ENCODE data around the gene HOXD4. TPM values are rescaled to one million over a fixed set of nuclear protein-coding genes. Genes with fewer than 3 reads are reported as not detected.

Gene HOXD4
- polyA plus RNA-seq, 1 of the 3 experiments (the other 2 are of a cell fraction), result 1.0 TPM

DNA sequence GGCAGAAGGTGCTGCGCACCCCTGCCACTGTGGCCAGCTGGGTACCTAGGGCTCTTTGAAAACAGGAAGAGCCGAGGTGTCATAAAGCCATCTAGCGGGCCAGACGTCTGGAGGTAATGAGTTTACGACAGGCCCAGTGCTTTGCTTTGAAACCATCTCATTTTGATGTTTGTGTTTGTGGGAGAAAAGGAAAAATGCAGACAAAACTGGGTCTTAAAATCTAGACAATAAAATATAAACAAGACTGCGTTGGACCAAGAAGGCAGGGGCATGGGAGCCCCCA, 25.6 kb upstream of the HOXD4 start:
- POLR2A ChIA-PET, result interaction anchor here (0.6 kb wide), 1 partner anchor 830 kb away, joined by 3 read pairs; no protein-coding TSS in a partner anchor
- H4K20me1 ChIP-seq (ENCODE audit: insufficient read depth), result no peaks in the 10 kb centered on the region
- no peak overlapping the region for H3K27ac ChIP-seq (ENCODE audit: low read depth in 2 of 2, low read length in 1 of 2)
- peaks cover 5% of the 10 kb centered on the region for H3F3A ChIP-seq (replicated peaks; ENCODE audit: insufficient read depth)
- H3K27me3 ChIP-seq (ENCODE audit: insufficient read depth), result no peaks in the 10 kb centered on the region; the same call in 1 of the 2 replicates
- no peaks in the 10 kb centered on the region for H3K36me3 ChIP-seq (replicated peaks in 1 of 2; ENCODE audit: control insufficient read depth in 1 of 2, insufficient read depth in 2 of 2, low read length in 1 of 2)
- no peak overlapping the region for H3K4me2 ChIP-seq
- TF ChIP-seq SIN3A (IDR thresholded peaks at IDR 0.05; ENCODE audit: borderline replicate concordance, low read depth, low read length) (no peak), NFIC (IDR thresholded peaks at IDR 0.05; ENCODE audit: borderline replicate concordance) (no peak)
- DNase-seq, result no peak
- WGBS (ENCODE audit: low lambda C conversion rate), result 94% methylated on average over 6 of the region's 6 CpGs
- H3K4me1 ChIP-seq (ENCODE audit: control insufficient read depth in 1 of 2, insufficient read depth in 2 of 2, low read depth in 1 of 2, low read length in 1 of 2), result peaks cover 4 to 21% of the 10 kb centered on the region in 2 experiments; a peak in 3 of 4 replicates
- no peak overlapping the region for H3K9ac ChIP-seq
- no peak overlapping the region for H2AFZ ChIP-seq (ENCODE audit: low read depth)
- no peaks in the 10 kb centered on the region for H3K9me2 ChIP-seq
- no peaks in the 10 kb centered on the region for H3K9me3 ChIP-seq
- no peak overlapping the region for H3K4me3 ChIP-seq (ENCODE audit: low read depth in 2 of 2, low read length in 1 of 2)
- CTCF ChIA-PET, result interaction anchor here (1.7 to 26.1 kb wide), 10 partner anchors 12 to 1035 kb away, joined by 5 to 1047 read pairs (median 56); partner anchors contain the start of gene HOXD10
- H3K79me2 ChIP-seq (ENCODE audit: insufficient read depth), result no peaks in the 10 kb centered on the region

DNA sequence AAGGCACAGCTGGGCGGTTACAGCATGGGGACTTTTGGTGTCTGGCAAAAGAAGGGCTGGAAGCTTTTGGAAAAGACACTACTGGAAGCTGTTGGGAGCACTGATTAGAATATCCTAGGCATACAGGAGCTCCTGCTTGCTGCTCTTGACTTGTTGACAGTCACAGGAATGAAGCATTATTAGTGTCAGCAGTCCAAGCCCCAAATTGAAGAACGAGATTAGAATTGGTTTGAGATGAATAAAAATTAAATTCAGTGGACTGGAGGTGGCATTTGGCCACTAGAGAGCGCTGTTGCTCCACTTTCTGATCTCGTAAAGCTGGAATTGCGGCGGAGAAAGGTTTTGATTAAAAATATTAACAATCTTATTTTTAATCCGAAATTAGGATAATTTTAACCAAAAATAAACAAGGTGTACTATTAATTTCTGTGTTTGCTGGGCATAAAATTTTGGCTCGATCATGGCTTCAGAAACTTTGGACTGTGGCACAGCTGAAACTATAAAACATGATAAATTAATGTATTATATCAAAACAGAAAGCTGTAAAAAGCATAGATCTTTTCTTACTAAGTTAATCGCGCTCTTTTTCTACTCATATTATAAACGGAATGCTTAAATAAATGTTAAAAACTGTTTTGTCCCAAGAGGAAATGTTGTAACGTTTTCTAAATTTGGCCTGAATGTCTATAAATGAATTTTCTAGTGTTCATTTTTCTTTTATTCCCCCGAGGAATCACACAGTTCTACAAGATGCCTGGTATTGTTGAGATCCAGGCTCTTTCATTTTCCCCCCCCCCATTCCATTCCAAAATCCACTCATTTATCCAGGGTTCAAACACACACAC, 24.2 kb upstream of the HOXD4 start:
- peak overlapping the region; percentile 19 to 25; a peak in 1 of 4 replicates for H3K4me3 ChIP-seq (ENCODE audit: low read depth in 2 of 2, low read length in 1 of 2)
- TF ChIP-seq EZH2phosphoT487 (IDR thresholded peaks at IDR 0.05; ENCODE audit: borderline replicate concordance, low read depth), result no peak
- TF ChIP-seq TCF12 (IDR thresholded peaks at IDR 0.05), result 0 out of 2 replicates have a peak, but pooled peaks have one; percentile 8
- TF ChIP-seq, protein P1, sequence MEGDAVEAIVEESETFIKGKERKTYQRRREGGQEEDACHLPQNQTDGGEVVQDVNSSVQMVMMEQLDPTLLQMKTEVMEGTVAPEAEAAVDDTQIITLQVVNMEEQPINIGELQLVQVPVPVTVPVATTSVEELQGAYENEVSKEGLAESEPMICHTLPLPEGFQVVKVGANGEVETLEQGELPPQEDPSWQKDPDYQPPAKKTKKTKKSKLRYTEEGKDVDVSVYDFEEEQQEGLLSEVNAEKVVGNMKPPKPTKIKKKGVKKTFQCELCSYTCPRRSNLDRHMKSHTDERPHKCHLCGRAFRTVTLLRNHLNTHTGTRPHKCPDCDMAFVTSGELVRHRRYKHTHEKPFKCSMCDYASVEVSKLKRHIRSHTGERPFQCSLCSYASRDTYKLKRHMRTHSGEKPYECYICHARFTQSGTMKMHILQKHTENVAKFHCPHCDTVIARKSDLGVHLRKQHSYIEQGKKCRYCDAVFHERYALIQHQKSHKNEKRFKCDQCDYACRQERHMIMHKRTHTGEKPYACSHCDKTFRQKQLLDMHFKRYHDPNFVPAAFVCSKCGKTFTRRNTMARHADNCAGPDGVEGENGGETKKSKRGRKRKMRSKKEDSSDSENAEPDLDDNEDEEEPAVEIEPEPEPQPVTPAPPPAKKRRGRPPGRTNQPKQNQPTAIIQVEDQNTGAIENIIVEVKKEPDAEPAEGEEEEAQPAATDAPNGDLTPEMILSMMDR (IDR thresholded peaks at IDR 0.05), result peak; percentile 97
- TF ChIP-seq FOXJ3 (CRISPR knock-in tag; IDR thresholded peaks at IDR 0.05), result no peak
- TF ChIP-seq NRF1 (IDR thresholded peaks at IDR 0.05; ENCODE audit: low read depth, low read length), result no peak
- no peak for TF ChIP-seq GABPA (IDR thresholded peaks at IDR 0.05; ENCODE audit: low read depth)
- no peak for TF ChIP-seq GATA2 (CRISPR knock-in tag; IDR thresholded peaks at IDR 0.05)
- 0 out of 2 replicates have a peak, but pooled peaks have one; percentile 7 for TF ChIP-seq RCOR1 (IDR thresholded peaks at IDR 0.05; ENCODE audit: low read length)
- TF ChIP-seq SMC3 (IDR thresholded peaks at IDR 0.05; ENCODE audit: low read depth, low read length), result peak; percentile 72
- peak; percentile 94 for TF ChIP-seq RAD21 (IDR thresholded peaks at IDR 0.05; ENCODE audit: low read length)
- peak; percentile 63 for DNase-seq
- H3K9me3 ChIP-seq, result no peaks in the 10 kb centered on the region
- no peaks in the 10 kb centered on the region; the same call in 1 of the 2 replicates for H3K27me3 ChIP-seq (ENCODE audit: insufficient read depth)
- peaks cover 4 to 20% of the 10 kb centered on the region in 2 experiments; a peak in 3 of 4 replicates for H3K4me1 ChIP-seq (ENCODE audit: control insufficient read depth in 1 of 2, insufficient read depth in 2 of 2, low read depth in 1 of 2, low read length in 1 of 2)
- WGBS (ENCODE audit: low lambda C conversion rate), result 17% methylated on average over 13 of the region's 13 CpGs
- ChIA-PET CTCF (interaction anchor here (0.6 to 26.1 kb wide), 71 partner anchors 13 to 1780 kb away, joined by 3 to 1047 read pairs (median 5); partner anchors contain the start of gene HOXD10), POLR2A (interaction anchor here (0.7 to 1.3 kb wide), 6 partner anchors 9 to 1022 kb away, joined by 3 to 6 read pairs (median 4); no protein-coding TSS in a partner anchor)
- no peak overlapping the region for H3K9ac ChIP-seq
- peaks cover 11% of the 10 kb centered on the region for H3F3A ChIP-seq (replicated peaks; ENCODE audit: insufficient read depth)
- H3K27ac ChIP-seq (ENCODE audit: low read depth in 2 of 2, low read length in 1 of 2), result no peak overlapping the region; a peak in 1 of 4 replicates
- H3K4me2 ChIP-seq, result 0 out of 2 replicates have a peak overlapping the region, but pooled peaks have one; percentile 37
- H4K20me1 ChIP-seq (ENCODE audit: insufficient read depth), result no peaks in the 10 kb centered on the region
- no peaks in the 10 kb centered on the region for H3K36me3 ChIP-seq (replicated peaks in 1 of 2; ENCODE audit: control insufficient read depth in 1 of 2, insufficient read depth in 2 of 2, low read length in 1 of 2)
- 0 out of 2 replicates have a peak overlapping the region, but pooled peaks have one; percentile 2 for H2AFZ ChIP-seq (ENCODE audit: low read depth)
- no peaks in the 10 kb centered on the region for H3K9me2 ChIP-seq
- peaks cover 10% of the 10 kb centered on the region for H3K79me2 ChIP-seq (ENCODE audit: insufficient read depth)

Data from SK-N-SH (cell line).